ENCODE measurements around the gene CCDC6. TPM values are rescaled to one million over a fixed set of nuclear protein-coding genes. Genes with fewer than 3 reads are reported as not detected.

Gene CCDC6
- total RNA-seq, 2 donors from 2014 or later, result 48.1 to 65.0 TPM

DNA sequence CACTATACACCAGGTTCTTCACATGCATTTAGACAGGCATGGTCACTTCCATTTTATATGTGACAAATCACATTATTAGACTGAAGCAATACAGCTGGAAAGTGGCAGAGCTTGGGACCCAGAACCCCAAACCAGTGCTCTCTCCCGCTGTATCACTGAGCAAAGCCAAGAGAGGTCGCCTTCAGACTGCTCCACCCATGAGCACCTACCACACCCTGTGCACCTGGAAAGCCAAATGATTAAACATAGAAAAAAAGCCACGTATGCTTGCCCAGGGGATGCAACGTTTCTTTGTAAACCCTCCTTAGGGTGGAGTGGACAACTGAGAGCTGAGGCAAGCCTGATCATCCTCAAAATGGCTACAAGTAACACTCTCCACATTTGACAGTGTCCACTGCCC is 72.5 kb downstream of the CCDC6 start:
- no peaks in the 10 kb centered on the region for H3K36me3 ChIP-seq
- DNase-seq (ENCODE audit: low spot score), result no peak
- no peak for TF ChIP-seq POLR2A (IDR thresholded peaks at IDR 0.05)
- TF ChIP-seq POLR2AphosphoS5 (IDR thresholded peaks at IDR 0.05), result no peak
- TF ChIP-seq, protein P1, sequence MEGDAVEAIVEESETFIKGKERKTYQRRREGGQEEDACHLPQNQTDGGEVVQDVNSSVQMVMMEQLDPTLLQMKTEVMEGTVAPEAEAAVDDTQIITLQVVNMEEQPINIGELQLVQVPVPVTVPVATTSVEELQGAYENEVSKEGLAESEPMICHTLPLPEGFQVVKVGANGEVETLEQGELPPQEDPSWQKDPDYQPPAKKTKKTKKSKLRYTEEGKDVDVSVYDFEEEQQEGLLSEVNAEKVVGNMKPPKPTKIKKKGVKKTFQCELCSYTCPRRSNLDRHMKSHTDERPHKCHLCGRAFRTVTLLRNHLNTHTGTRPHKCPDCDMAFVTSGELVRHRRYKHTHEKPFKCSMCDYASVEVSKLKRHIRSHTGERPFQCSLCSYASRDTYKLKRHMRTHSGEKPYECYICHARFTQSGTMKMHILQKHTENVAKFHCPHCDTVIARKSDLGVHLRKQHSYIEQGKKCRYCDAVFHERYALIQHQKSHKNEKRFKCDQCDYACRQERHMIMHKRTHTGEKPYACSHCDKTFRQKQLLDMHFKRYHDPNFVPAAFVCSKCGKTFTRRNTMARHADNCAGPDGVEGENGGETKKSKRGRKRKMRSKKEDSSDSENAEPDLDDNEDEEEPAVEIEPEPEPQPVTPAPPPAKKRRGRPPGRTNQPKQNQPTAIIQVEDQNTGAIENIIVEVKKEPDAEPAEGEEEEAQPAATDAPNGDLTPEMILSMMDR (IDR thresholded peaks at IDR 0.05), result no peak
- no peak overlapping the region for H3K4me3 ChIP-seq
- peaks cover 4% of the 10 kb centered on the region for H3K4me1 ChIP-seq (replicated peaks)
- no peak overlapping the region for H3K27ac ChIP-seq
- no peaks in the 10 kb centered on the region for H3K9me3 ChIP-seq
- 66% methylated on average over 4 of the region's 4 CpGs for WGBS
- H3K27me3 ChIP-seq (replicated peaks; ENCODE audit: insufficient read depth), result no peaks in the 10 kb centered on the region
- intact Hi-C loops (cut with DNase I), result no loop called here

GRCh38 chr10:59832506-59832905 is 73.8 kb downstream of the CCDC6 start:
- Histone ChIP-seq H3K4me1 (replicated peaks) (peaks cover 4% of the 10 kb centered on the region), H3K27ac (no peak overlapping the region), H3K4me3 (no peak overlapping the region), H3K27me3 (replicated peaks; ENCODE audit: insufficient read depth) (no peaks in the 10 kb centered on the region), H3K36me3 (no peaks in the 10 kb centered on the region), H3K9me3 (no peaks in the 10 kb centered on the region)
- TF ChIP-seq, protein P1 (IDR thresholded peaks at IDR 0.05), result no peak
- TF ChIP-seq POLR2AphosphoS5 (IDR thresholded peaks at IDR 0.05), result no peak
- intact Hi-C loops (cut with DNase I), result no loop called here
- DNase-seq (ENCODE audit: low spot score), result no peak
- 86% methylated on average over 2 of the region's 2 CpGs for WGBS

DNA sequence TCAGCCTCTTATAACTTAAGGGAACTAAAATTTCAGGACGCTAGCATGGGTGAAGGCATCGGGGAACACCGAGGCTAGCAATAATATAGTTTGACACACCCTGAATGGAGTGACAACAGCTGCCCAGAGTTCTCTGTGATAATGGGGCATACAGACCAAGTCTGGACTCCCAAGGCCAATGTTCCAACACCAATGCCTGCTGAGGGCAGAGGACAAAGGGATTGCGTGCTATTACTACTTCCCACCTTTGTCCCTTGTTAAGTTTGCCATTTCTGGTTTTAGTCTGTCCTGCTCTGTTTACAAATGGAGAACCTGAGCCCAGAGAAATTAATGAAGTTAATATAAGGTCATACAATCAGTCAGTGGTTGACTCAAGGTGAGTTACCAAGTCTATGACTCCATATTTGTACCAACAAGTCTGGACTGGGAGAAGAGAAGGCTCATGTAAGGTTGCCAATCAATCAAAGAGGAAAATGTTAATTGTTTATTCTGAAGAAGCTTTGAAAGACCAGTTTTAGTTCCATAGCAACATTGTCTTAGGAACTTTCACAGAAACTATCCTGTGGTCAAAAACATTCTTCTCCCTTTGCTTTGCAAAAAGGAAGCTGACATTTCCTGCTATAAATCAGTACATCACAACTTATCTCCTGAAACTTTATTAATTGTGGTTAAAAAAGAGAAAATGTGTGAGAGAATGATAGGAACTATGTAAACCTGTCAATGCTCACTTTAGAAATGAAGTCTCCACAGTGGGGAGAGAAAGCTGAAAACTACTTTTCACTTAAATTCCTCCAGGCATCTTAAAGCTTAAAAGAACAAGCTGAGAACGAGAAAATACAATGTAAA is 74.5 kb downstream of the CCDC6 start:
- Histone ChIP-seq H3K4me1 (replicated peaks) (peaks cover 4% of the 10 kb centered on the region), H3K27ac (no peak overlapping the region), H3K4me3 (no peak overlapping the region), H3K36me3 (no peaks in the 10 kb centered on the region), H3K9me3 (no peaks in the 10 kb centered on the region), H3K27me3 (replicated peaks; ENCODE audit: insufficient read depth) (no peaks in the 10 kb centered on the region)
- intact Hi-C loops (cut with DNase I), result no loop called here
- 80% methylated on average over 5 of the region's 5 CpGs for WGBS
- no peak for DNase-seq (ENCODE audit: low spot score)
- TF ChIP-seq, protein P1 (IDR thresholded peaks at IDR 0.05), result no peak
- no peak for TF ChIP-seq POLR2A (IDR thresholded peaks at IDR 0.05)
- no peak for TF ChIP-seq POLR2AphosphoS5 (IDR thresholded peaks at IDR 0.05)

- TF ChIP-seq POLR2A (IDR thresholded peaks at IDR 0.05) (no peak), POLR2AphosphoS5 (IDR thresholded peaks at IDR 0.05) (no peak)
- TF ChIP-seq, protein P1 (IDR thresholded peaks at IDR 0.05), result peak; percentile 25 to 61 (median 54)
- 79% methylated on average over 7 of the region's 7 CpGs for WGBS
- peak; percentile 13 for DNase-seq (ENCODE audit: low spot score)
- intact Hi-C loops (cut with DNase I), result no loop called here
- no peak overlapping the region for H3K27ac ChIP-seq
- no peaks in the 10 kb centered on the region for H3K36me3 ChIP-seq
- H3K4me3 ChIP-seq, result no peak overlapping the region
- H3K4me1 ChIP-seq (replicated peaks), result peaks cover 4% of the 10 kb centered on the region
- no peaks in the 10 kb centered on the region for H3K27me3 ChIP-seq (replicated peaks; ENCODE audit: insufficient read depth)
- no peaks in the 10 kb centered on the region for H3K9me3 ChIP-seq
Observed at GRCh38 chr10:59830601-59831259, 75.6 kb downstream of the CCDC6 start.

All from prostate gland (tissue), 2 donors.